Adrenal gland (tissue), 12 donors: ENCODE results near the gene SMPX. TPM values are rescaled to one million over a fixed set of nuclear protein-coding genes. Genes with fewer than 3 reads are reported as not detected.

Experiments used
- DNase-seq, 7 donors: peaks; one replicate each; pipeline ENCODE4 v3.0.0-alpha.2; 2019 to 2020
- H3K27ac ChIP-seq, 5 donors: fragments of 200-600 bp; sonication (generic) in 4 of 5; 1 replicate in 3 of 5; 2 replicates in 2 of 5; pipeline versions ENCODE4 v1.5.1 to v1.8.0; 2016 to 2020; ENCODE audit warnings: mild to moderate bottlenecking in 1 of 5
- H3K27me3 ChIP-seq: fragments of 200-600 bp; 2 replicates; pipeline ENCODE4 v1.8.0; 2021
- H3K36me3 ChIP-seq, 2 donors: fragments of 200-600 bp; replicated peaks in 1 of 2; 1 replicate in 1 of 2; 2 replicates in 1 of 2; pipeline versions ENCODE4 v1.5.1 to v1.8.0; 2018 to 2022
- H3K4me1 ChIP-seq, 2 donors: fragments of 200-600 bp; replicated peaks in 1 of 2; 1 replicate in 1 of 2; 2 replicates in 1 of 2; pipeline versions ENCODE4 v1.5.1 to v1.8.0; 2018 to 2021
- H3K4me3 ChIP-seq, 4 donors: fragments of 200-600 bp; sonication (generic) in 3 of 4; one replicate each; pipeline ENCODE4 v1.5.1; 2016 to 2018
- H3K9me3 ChIP-seq, 3 donors: fragments of 200-600 bp; sonication (generic) in 1 of 3; replicated peaks in 1 of 3; 1 replicate in 2 of 3; 2 replicates in 1 of 3; pipeline versions ENCODE4 v1.5.1 to v1.8.0; 2016 to 2021
- POLR2A ChIP-seq, 2 donors: fragments of 450-650 bp; IDR thresholded peaks; one replicate each; pipeline ENCODE4 v1.6.1; 2017; ENCODE audit warnings: antibody characterized with exemption in 2 of 2, mild to moderate bottlenecking in 2 of 2, moderate library complexity in 1 of 2
- WGBS, 4 donors: extraction: QIAGEN DNeasy Blood & Tissue Kit in 2 of 4; methylation state at CpG; one replicate each; pipeline versions ENCODE4 v1.1.5 to v1.1.7; 2013 to 2017; 5-methylcytosine and 5-hydroxymethylcytosine counted together
- intact Hi-C, 2 donors: fragments of 100-400 bp; cut with DNase I; formaldehyde crosslinking; loops; one replicate each; pipeline versions ENCODE4 v1.14.1 to v1.15.0; 2022 to 2023
- polyA plus RNA-seq, 3 donors: library from polyadenylated mRNA; stranded (reverse); fragments of 200-250 nt in 2 of 3; fragments of 350-450 nt in 1 of 3; fragmentation: Illumina TruSeq in 1 of 3; extraction: RNeasy Lipid Tissue Mini Kit (QIAGEN cat#74804) in 1 of 3; gene quantifications; one replicate each; pipeline ENCODE4 v1.2.3, GENCODE V29; 2013 to 2014
- total RNA-seq, 9 donors: library from RNA; depleted of rRNA in 4 of 9; stranded (reverse); fragments of >200 nt in 4 of 9; fragments of 120-200 nt in 1 of 9; fragmentation: NEBNext Ultra II Directional in 1 of 9; extraction: Animal tissue kit (Norgen Biotek cat#: 25700) in 1 of 9; gene quantifications; one replicate each; pipeline versions ENCODE4 v1.1.0 to v1.2.4, GENCODE V29; 2013 to 2023
- TF ChIP-seq, protein P1 (sequence below), 6 experiments: fragments of 450-650 bp in 4 of 6; fragments of 200-600 bp in 2 of 6; sonication (generic) in 1 of 6; IDR thresholded peaks; 1 replicate in 5 of 6; 2 replicates in 1 of 6; pipeline versions ENCODE4 v1.5.1 to v1.8.0; 2016 to 2021; ENCODE audit warnings: antibody characterized with exemption in 6 of 6, mild to moderate bottlenecking in 2 of 6, moderate library complexity in 1 of 6
- donor health status: healthy with polysubstance abuse.
- donor health status: Bipolar disorder and iron deficiency.
- donor health status: DM: yes; HTN: yes; CAD: no.
- donor health status: DM: no; HTN: no; CAD: no.
- donor health status: DM: no; HTN: no; CAD: no.
- donor health status: DM: yes; HTN: yes; CAD: no.

SMPX gene
- total and polyA plus RNA-seq, 12 donors = 0.10 TPM; not detected in 11

DNA sequence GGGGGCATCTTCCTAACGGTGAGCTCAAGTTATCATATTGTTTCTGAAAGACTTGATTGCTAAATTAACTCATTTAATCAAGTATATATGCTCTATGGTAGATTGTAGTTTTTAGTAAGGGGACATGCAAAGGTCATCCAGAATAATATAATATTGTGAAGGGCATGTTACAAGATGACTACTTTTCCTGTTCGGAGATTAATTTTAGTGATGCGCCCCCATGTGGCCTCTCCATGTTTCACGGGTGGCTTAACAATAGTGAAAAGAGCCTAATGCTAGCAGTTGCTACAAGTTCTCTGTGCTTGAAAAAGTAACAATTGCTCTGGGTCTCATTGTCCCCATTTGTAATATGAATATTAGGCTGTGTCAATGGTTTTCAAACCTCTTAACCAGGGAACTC lies 12.2 kb downstream of the SMPX start:
- DNase-seq = peak in 6 of 7 donors; percentile 28 to 78 (median 57)
- Histone ChIP-seq H3K36me3 (no peaks in the 10 kb centered on the region), H3K4me3 (no peak overlapping the region), H3K9me3 (no peaks in the 10 kb centered on the region), H3K4me1 (no peaks in the 10 kb centered on the region), H3K27ac (no peak overlapping the region), H3K27me3 (peaks cover 7% of the 10 kb centered on the region)
- TF ChIP-seq, protein P1, sequence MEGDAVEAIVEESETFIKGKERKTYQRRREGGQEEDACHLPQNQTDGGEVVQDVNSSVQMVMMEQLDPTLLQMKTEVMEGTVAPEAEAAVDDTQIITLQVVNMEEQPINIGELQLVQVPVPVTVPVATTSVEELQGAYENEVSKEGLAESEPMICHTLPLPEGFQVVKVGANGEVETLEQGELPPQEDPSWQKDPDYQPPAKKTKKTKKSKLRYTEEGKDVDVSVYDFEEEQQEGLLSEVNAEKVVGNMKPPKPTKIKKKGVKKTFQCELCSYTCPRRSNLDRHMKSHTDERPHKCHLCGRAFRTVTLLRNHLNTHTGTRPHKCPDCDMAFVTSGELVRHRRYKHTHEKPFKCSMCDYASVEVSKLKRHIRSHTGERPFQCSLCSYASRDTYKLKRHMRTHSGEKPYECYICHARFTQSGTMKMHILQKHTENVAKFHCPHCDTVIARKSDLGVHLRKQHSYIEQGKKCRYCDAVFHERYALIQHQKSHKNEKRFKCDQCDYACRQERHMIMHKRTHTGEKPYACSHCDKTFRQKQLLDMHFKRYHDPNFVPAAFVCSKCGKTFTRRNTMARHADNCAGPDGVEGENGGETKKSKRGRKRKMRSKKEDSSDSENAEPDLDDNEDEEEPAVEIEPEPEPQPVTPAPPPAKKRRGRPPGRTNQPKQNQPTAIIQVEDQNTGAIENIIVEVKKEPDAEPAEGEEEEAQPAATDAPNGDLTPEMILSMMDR (IDR thresholded peaks at IDR 0.05) = peak; percentile 33 to 65 (median 43)
- TF ChIP-seq POLR2A (IDR thresholded peaks at IDR 0.05) = no peak
- 21 to 28% (median 22%) methylated on average over 4 of the region's 4 CpGs for WGBS, 4 donors
- intact Hi-C loops = loop anchor here in 1 of 2 donors (10.0 kb wide), 1 partner anchor 1221 kb away; no protein-coding TSS in a partner anchor

DNA sequence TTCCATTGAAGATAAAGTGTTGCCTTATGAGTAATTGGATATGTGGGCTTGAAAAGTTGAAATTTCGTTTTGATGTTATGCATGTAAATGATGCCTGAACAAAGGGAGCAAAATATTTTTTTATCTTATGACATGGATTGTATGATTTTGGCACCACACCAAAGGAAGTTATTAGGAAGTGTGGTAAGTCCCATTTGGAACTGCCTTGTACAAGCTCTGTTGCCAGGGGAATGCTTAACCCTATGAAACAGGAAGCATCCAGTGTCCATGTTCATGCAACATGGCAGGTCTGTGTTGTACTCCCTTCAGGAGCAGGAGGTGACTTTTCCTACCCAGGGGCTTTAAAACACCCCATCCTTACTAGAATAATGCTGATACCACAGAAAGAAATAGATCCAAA lies 13.2 kb downstream of the SMPX start:
- Histone ChIP-seq H3K27me3 (peaks cover 7% of the 10 kb centered on the region), H3K4me3 (no peak overlapping the region), H3K9me3 (no peaks in the 10 kb centered on the region), H3K4me1 (no peaks in the 10 kb centered on the region), H3K36me3 (no peaks in the 10 kb centered on the region), H3K27ac (no peak overlapping the region)
- no peak for TF ChIP-seq POLR2A (IDR thresholded peaks at IDR 0.05)
- TF ChIP-seq, protein P1 (IDR thresholded peaks at IDR 0.05) = no peak
- WGBS, 4 donors = 25 to 31% (median 29%) methylated on average over 1 of the region's 1 CpG
- DNase-seq = no peak
- intact Hi-C loops = loop anchor here in 1 of 2 donors (10.0 kb wide), 1 partner anchor 1220 kb away; no protein-coding TSS in a partner anchor

DNA sequence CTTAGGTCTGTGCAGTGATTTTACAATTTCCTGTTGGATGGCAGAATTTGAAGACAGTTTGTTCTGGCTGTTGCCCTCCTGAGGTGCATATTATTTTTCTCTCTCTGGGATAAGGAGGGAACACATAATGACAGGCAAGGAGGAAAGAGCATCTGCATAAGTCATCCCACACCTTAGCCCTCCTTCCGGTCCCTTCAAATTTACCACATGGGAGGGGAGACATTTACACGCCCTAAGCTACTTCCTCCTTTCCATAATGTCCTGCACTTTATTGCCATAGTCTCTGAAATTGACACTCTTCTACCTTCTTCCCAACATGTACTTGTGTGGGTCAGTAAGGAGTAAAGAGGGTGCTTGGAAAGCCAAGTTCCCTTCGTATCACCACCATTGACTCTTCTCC lies 13.9 kb downstream of the SMPX start:
- Histone ChIP-seq H3K9me3 (no peaks in the 10 kb centered on the region), H3K4me1 (no peaks in the 10 kb centered on the region), H3K36me3 (no peaks in the 10 kb centered on the region), H3K27ac (no peak overlapping the region), H3K4me3 (no peak overlapping the region), H3K27me3 (peaks cover 7% of the 10 kb centered on the region)
- WGBS, 4 donors = 63 to 78% (median 70%) methylated on average over 3 of the region's 3 CpGs
- DNase-seq = no peak
- TF ChIP-seq POLR2A (IDR thresholded peaks at IDR 0.05) = no peak
- TF ChIP-seq, protein P1 (IDR thresholded peaks at IDR 0.05) = no peak
- intact Hi-C loops = loop anchor here in 1 of 2 donors (10.0 kb wide), 1 partner anchor 1219 kb away; no protein-coding TSS in a partner anchor

DNA sequence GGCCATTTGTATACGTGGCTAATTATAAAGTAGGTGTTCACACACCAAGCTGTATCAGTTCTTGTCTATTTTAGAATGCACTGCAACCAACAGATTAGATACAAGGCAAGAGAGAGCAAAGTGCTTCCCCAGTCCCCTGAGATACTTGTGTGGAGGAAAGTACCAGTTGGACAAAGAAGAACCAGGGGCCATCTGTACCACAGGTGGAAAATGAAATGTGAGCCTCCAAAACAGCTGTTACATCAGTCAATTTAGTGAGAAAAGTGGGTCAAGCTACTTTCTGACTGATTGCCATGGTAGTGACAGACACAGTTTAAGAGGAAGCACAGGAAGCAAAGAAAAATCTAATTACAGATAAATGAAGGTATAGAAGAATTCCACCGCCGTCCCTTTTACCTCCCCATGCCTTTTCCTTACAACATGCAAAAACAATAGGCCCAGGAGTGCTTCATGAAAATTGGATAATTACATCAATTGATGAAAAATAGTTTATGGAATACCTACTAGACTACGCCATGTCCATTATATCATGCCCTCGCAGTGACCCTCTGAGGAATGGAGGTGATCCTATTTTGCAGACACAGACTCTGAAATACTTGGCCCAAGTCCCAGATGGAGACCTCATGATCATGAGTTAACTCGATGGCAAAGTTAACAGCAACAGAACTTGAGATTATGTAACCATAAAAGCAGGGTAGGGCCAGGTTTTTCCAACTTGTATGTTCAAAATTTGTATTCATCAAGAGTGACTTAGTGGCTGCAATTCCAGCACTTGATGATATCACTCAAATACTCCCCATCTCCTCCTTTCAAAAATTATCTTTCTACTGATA lies 15.8 kb downstream of the SMPX start:
- H3K4me1 ChIP-seq = no peaks in the 10 kb centered on the region
- intact Hi-C loops = loop anchor here in 1 of 2 donors (10.0 kb wide), 1 partner anchor 1217 kb away; no protein-coding TSS in a partner anchor
- no peak for TF ChIP-seq POLR2A (IDR thresholded peaks at IDR 0.05)
- TF ChIP-seq, protein P1 (IDR thresholded peaks at IDR 0.05) = no peak
- no peaks in the 10 kb centered on the region for H3K27me3 ChIP-seq
- H3K36me3 ChIP-seq = no peaks in the 10 kb centered on the region
- H3K9me3 ChIP-seq = no peaks in the 10 kb centered on the region
- no peak for DNase-seq
- WGBS, 4 donors = 62 to 69% (median 62%) methylated on average over 4 to 6 of the region's 6 CpGs
- H3K27ac ChIP-seq = no peak overlapping the region
- no peak overlapping the region for H3K4me3 ChIP-seq
